Measurements from ENCODE around the gene NAA80.

Gene NAA80

GRCh38 chr3:50297896-50298725 is 1.1 kb downstream of the NAA80 start:
- Histone ChIP-seq H3K4me3 (ENCODE audit: low read depth in 1 of 5, low read length in 5 of 5) (peak overlapping the region; percentile 61 to 91 (median 88)), H3K27ac (ENCODE audit: low read depth, low read length) (peak overlapping the region; percentile 77), H3K4me1 (ENCODE audit: control insufficient read depth in 5 of 5, insufficient read depth in 5 of 5, low read length in 5 of 5) (peaks cover 14 to 50% (median 42%) of the 10 kb centered on the region in 5 donors)

DNA sequence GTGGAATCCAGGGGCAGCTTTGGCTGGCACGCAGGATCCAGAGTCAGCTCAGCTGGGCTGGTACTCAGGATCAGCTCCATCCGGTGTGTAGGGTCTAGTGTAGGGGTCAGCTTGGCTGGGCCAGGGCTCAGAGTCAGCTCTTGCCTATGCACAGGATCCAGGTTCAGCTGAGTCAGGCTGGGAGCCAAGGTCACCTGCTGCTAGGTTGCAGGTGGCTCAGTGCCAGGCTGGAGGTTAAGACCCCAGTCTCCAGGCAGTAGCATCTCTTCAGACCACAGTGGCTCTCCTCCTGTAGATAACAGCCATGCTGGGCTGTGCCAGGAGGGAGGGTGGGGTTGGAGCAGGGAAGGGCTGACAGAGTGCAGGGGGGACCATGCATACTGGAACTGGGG is 1.8 kb downstream of the NAA80 start:
- Histone ChIP-seq H3K27ac (ENCODE audit: low read depth, low read length) (no peak overlapping the region), H3K9ac (ENCODE audit: low read length in 5 of 5) (no peak overlapping the region), H3K36me3 (ENCODE audit: control insufficient read depth in 5 of 5, insufficient read depth in 5 of 5, low read length in 5 of 5) (peaks cover 0 to 7% (median 4%) of the 10 kb centered on the region in 5 donors), H3K4me1 (ENCODE audit: control insufficient read depth in 5 of 5, insufficient read depth in 5 of 5, low read length in 5 of 5) (peaks cover 14 to 50% (median 41%) of the 10 kb centered on the region in 5 donors), H3K9me3 (ENCODE audit: control insufficient read depth in 5 of 5, low read length in 5 of 5) (no peaks in the 10 kb centered on the region), H3K4me3 (ENCODE audit: low read depth in 1 of 5, low read length in 5 of 5) (no peak overlapping the region), H3K27me3 (ENCODE audit: control insufficient read depth in 5 of 5, insufficient read depth in 4 of 5, low read length in 5 of 5) (no peaks in the 10 kb centered on the region)

More at GRCh38 chr3:50297896-50298725, 1.1 kb downstream of the NAA80 start:
- Histone ChIP-seq H3K9me3 (ENCODE audit: control insufficient read depth in 5 of 5, low read length in 5 of 5) (no peaks in the 10 kb centered on the region), H3K36me3 (ENCODE audit: control insufficient read depth in 5 of 5, insufficient read depth in 5 of 5, low read length in 5 of 5) (peaks cover 0 to 7% (median 4%) of the 10 kb centered on the region in 5 donors), H3K27me3 (ENCODE audit: control insufficient read depth in 5 of 5, insufficient read depth in 4 of 5, low read length in 5 of 5) (no peaks in the 10 kb centered on the region), H3K9ac (ENCODE audit: low read length in 5 of 5) (peak overlapping the region in 4 of 5 donors; percentile 66 to 87 (median 76))

DNA sequence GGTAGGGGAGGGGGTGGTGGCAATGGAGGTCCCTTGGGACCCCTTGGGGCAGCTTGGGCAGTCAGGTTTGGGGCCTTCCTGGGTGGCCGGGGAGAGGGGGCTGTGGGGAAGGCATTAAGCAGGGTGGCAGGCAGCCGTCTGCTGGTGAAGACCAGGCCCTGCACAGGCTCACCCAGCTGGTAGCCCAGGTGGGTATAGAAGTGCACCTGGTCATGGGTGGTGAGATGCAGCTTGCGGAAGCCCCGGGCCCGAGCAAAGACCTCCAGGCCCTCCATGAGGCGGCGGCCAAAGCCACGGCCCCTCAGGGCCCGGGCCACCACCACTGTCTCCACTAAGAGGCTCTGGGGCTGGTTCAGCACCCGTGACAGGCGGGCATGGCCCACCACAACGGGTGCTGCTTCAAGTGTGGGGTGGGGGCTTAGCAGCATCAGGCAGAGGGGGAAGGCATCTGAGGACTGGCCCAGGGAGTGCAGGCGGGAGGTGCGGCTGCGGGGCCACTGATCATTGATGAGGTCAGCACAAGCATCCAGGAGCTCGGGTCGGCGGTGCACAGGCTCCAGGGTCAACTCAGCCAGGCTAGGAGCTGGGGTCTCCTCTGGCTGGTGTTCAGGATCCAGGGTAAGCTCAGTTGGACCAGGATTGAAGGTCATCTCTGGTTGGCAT is 2.4 kb downstream of the NAA80 start:
- Histone ChIP-seq H3K27ac (ENCODE audit: low read depth, low read length) (no peak overlapping the region), H3K9ac (ENCODE audit: low read length in 5 of 5) (no peak overlapping the region), H3K4me3 (ENCODE audit: low read depth in 1 of 5, low read length in 5 of 5) (no peak overlapping the region), H3K27me3 (ENCODE audit: control insufficient read depth in 5 of 5, insufficient read depth in 4 of 5, low read length in 5 of 5) (no peaks in the 10 kb centered on the region), H3K9me3 (ENCODE audit: control insufficient read depth in 5 of 5, low read length in 5 of 5) (no peaks in the 10 kb centered on the region), H3K36me3 (ENCODE audit: control insufficient read depth in 5 of 5, insufficient read depth in 5 of 5, low read length in 5 of 5) (peaks cover 0 to 7% (median 4%) of the 10 kb centered on the region in 5 donors), H3K4me1 (ENCODE audit: control insufficient read depth in 5 of 5, insufficient read depth in 5 of 5, low read length in 5 of 5) (peaks cover 16 to 46% (median 40%) of the 10 kb centered on the region in 5 donors)

DNA sequence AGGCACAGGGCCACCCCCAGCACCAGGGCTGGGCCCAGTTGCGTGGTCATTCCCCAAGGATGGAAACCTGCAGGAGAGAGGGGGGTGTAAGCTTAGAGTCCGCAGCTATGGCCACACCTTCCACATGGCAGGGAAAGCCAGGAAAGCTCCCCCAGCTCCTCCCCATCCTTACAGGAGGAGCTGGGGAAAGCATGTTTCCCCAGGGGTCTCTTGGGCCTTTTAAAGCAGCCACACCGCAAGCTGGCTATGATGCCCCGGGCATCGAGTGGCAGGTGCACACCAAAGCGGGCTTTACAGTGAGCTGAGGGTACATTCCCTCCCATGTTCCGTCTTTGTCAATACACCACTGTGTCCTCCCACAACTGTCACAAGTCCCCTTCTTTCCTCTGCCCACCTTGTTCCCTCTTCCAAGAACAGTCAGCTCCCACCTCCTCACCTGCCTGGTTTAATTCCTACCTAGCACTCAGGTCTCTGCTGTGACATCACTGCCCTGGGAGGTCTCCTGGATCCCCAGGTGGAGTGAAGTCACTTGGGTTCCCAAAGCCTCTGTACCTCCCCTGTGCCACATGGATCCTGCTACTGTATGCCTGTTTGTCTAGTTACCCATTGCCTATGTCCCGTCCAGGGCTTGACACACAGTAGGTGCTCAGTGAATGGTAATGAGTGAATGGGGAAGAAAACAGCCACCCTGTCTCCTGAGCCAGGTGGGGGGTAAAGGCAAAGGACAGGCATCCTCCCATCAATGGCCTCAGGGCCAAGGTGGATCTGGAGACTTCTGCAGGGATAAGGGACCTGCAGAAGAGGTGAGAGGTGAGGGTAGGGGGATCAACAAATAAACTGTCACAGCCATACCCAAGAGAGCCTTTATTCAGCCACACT is 3.4 kb downstream of the NAA80 start:
- Histone ChIP-seq H3K4me3 (ENCODE audit: low read depth in 1 of 5, low read length in 5 of 5) (no peak overlapping the region), H3K4me1 (ENCODE audit: control insufficient read depth in 5 of 5, insufficient read depth in 5 of 5, low read length in 5 of 5) (peaks cover 17 to 51% (median 46%) of the 10 kb centered on the region in 5 donors)

GRCh38 chr3:50294492-50295403 is 4.5 kb downstream of the NAA80 start:
- Histone ChIP-seq H3K9ac (ENCODE audit: low read length in 5 of 5) (no peak overlapping the region), H3K27me3 (ENCODE audit: control insufficient read depth in 5 of 5, insufficient read depth in 4 of 5, low read length in 5 of 5) (no peaks in the 10 kb centered on the region), H3K36me3 (ENCODE audit: control insufficient read depth in 5 of 5, insufficient read depth in 5 of 5, low read length in 5 of 5) (peaks cover 0 to 15% (median 12%) of the 10 kb centered on the region in 5 donors), H3K4me3 (ENCODE audit: low read depth in 1 of 5, low read length in 5 of 5) (no peak overlapping the region), H3K27ac (ENCODE audit: low read depth, low read length) (no peak overlapping the region), H3K9me3 (ENCODE audit: control insufficient read depth in 5 of 5, low read length in 5 of 5) (no peaks in the 10 kb centered on the region), H3K4me1 (ENCODE audit: control insufficient read depth in 5 of 5, insufficient read depth in 5 of 5, low read length in 5 of 5) (peaks cover 9 to 46% (median 40%) of the 10 kb centered on the region in 5 donors)

More for the DNA sequence above, 3.4 kb downstream of the NAA80 start:
- Histone ChIP-seq H3K9ac (ENCODE audit: low read length in 5 of 5) (no peak overlapping the region), H3K27ac (ENCODE audit: low read depth, low read length) (no peak overlapping the region), H3K36me3 (ENCODE audit: control insufficient read depth in 5 of 5, insufficient read depth in 5 of 5, low read length in 5 of 5) (peaks cover 0 to 7% (median 4%) of the 10 kb centered on the region in 5 donors), H3K9me3 (ENCODE audit: control insufficient read depth in 5 of 5, low read length in 5 of 5) (no peaks in the 10 kb centered on the region), H3K27me3 (ENCODE audit: control insufficient read depth in 5 of 5, insufficient read depth in 4 of 5, low read length in 5 of 5) (no peaks in the 10 kb centered on the region)

DNA sequence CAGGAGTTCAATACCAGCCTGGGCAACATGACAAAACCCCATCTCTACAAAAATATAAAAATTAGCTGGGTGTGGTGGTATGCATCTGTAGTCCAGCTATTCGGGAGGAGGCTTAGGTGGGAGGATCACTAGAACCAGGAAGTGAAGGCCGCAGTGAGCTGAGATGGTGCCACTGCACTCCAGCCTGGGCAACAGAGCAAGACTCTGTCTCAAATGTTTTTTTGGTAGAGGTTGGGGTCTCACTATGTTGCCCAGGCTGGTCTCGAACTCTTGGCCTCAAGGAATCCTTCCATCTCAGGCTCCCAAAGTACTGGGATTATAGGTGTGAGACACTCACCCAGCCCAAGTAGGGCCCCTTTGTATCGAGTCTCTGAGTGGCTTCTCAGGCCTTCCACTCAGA is 5.1 kb downstream of the NAA80 start:
- Histone ChIP-seq H3K4me1 (ENCODE audit: control insufficient read depth in 5 of 5, insufficient read depth in 5 of 5, low read length in 5 of 5) (peaks cover 6 to 43% (median 39%) of the 10 kb centered on the region in 5 donors), H3K27ac (ENCODE audit: low read depth, low read length) (no peak overlapping the region)

DNA sequence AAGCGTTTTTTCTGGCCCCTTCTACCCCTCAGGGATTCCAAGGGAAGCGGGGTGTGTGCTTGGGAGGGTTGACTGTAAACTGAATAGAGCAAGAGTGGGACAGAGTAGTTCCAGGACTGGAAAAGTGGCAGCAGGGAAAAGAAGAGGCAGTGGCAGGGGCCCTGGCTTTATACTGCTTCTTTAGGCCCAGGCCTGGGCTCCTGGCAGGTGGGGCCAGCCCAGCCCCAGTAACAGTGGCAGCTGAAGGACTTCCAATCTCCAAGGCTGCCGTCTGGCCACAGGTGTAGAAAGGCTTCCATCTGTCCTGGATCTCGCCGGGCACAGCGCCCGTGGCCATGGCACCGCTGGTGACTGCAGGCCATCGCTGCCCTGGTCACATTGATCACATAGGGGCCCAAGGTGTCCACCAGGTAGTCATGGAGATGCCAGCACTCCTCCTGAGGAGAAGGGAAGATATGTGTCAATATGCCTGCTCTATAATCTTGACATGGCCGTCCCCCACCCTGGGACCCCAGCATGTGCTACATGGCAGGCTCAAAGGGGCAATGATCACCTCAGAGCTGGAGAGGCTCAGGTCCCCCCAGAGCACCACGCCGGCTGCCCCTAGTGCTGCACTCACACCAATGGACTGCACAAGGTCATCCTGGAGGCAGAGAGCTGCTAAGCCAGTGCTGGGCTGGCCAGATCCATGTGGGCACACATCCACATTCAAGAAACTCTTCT is 6.0 kb downstream of the NAA80 start:
- H3K9ac ChIP-seq (ENCODE audit: low read length in 5 of 5), result peak overlapping the region; percentile 73 to 93 (median 78)
- H3K27ac ChIP-seq (ENCODE audit: low read depth, low read length), result peak overlapping the region; percentile 91
- peak overlapping the region; percentile 59 to 83 (median 80) for H3K4me3 ChIP-seq (ENCODE audit: low read depth in 1 of 5, low read length in 5 of 5)
- peaks cover 6 to 35% (median 30%) of the 10 kb centered on the region in 5 donors for H3K4me1 ChIP-seq (ENCODE audit: control insufficient read depth in 5 of 5, insufficient read depth in 5 of 5, low read length in 5 of 5)
- peaks cover 0 to 30% (median 27%) of the 10 kb centered on the region in 5 donors for H3K36me3 ChIP-seq (ENCODE audit: control insufficient read depth in 5 of 5, insufficient read depth in 5 of 5, low read length in 5 of 5)
- no peaks in the 10 kb centered on the region for H3K9me3 ChIP-seq (ENCODE audit: control insufficient read depth in 5 of 5, low read length in 5 of 5)
- no peaks in the 10 kb centered on the region for H3K27me3 ChIP-seq (ENCODE audit: control insufficient read depth in 5 of 5, insufficient read depth in 4 of 5, low read length in 5 of 5)

More for the DNA sequence above, 5.1 kb downstream of the NAA80 start:
- H3K27me3 ChIP-seq (ENCODE audit: control insufficient read depth in 5 of 5, insufficient read depth in 4 of 5, low read length in 5 of 5), result no peaks in the 10 kb centered on the region
- H3K9me3 ChIP-seq (ENCODE audit: control insufficient read depth in 5 of 5, low read length in 5 of 5), result no peaks in the 10 kb centered on the region
- peaks cover 0 to 22% (median 18%) of the 10 kb centered on the region in 5 donors for H3K36me3 ChIP-seq (ENCODE audit: control insufficient read depth in 5 of 5, insufficient read depth in 5 of 5, low read length in 5 of 5)
- no peak overlapping the region for H3K4me3 ChIP-seq (ENCODE audit: low read depth in 1 of 5, low read length in 5 of 5)
- H3K9ac ChIP-seq (ENCODE audit: low read length in 5 of 5), result no peak overlapping the region

DNA sequence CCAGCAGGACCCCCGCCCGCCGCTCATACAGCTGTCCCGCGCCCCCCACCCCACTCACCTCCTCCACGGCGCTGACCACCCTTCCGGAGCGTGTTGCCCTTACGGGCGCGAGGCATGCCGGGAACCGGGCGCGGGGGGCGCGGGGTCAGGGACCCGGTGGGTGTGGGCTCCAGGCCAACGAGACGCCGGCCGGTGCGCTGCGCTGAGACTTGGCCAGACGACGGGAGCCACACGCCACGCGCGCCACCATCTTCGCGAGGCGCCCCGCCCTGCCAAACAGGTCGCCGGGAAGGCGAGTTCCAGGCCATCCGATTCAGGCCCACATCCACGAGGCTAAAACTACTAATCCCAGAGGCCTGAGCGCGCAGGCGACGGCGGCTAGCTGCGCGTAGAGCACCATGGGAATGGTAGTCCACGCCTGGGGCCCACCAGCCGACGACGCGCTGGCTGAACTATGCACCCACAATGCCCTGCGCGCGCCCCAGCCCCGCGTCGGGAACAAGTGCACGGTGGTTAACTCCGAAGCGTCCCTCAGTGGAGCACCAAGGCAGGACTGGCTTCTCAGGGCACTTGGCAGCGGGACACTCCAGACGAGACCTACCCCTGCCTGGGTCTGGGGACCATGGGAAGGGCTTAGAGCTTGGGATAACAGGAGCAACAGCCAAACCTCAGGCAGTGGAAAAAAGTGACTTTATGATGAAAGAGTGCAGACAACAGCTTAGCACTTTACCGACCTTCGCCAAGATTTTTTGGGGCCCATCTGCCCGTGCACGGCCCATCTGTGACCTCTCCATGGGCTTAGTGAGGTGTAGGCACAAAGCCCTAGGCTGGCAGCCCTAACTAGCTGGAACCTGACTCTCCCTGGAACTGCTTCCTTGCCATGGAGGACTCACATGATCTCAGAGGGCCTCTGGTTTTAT is 6.8 kb downstream of the NAA80 start, which contains the start of gene IFRD2:
TSS of gene IFRD2 (minus strand) at position 271 of the 920 bp plus-strand sequence. CDS start at position 116, 155 bp downstream.
- H3K36me3 ChIP-seq (ENCODE audit: control insufficient read depth in 5 of 5, insufficient read depth in 5 of 5, low read length in 5 of 5), result peaks cover 0 to 38% (median 35%) of the 10 kb centered on the region in 5 donors

More for the DNA sequence above, 6.8 kb downstream of the NAA80 start, which contains the start of gene IFRD2:
- Histone ChIP-seq H3K9me3 (ENCODE audit: control insufficient read depth in 5 of 5, low read length in 5 of 5) (no peaks in the 10 kb centered on the region), H3K9ac (ENCODE audit: low read length in 5 of 5) (peak within 1 kb of the TSS; percentile 75 to 93 (median 81)), H3K4me3 (ENCODE audit: low read depth in 1 of 5, low read length in 5 of 5) (peak within 1 kb of the TSS; percentile 80 to 91 (median 83)), H3K4me1 (ENCODE audit: control insufficient read depth in 5 of 5, insufficient read depth in 5 of 5, low read length in 5 of 5) (peaks cover 6 to 31% (median 26%) of the 10 kb centered on the region in 5 donors), H3K27ac (ENCODE audit: low read depth, low read length) (peak within 1 kb of the TSS; percentile 91), H3K27me3 (ENCODE audit: control insufficient read depth in 5 of 5, insufficient read depth in 4 of 5, low read length in 5 of 5) (no peaks in the 10 kb centered on the region)

Measured in subcutaneous abdominal adipose tissue (tissue), 5 donors.